Mucosa of descending colon (tissue), 3 donors: ENCODE measurements around the gene KCNJ6. TPM values are rescaled to one million over a fixed set of nuclear protein-coding genes. Genes with fewer than 3 reads are reported as not detected.

Experiments used
- ATAC-seq: fragments of 200-7000 bp; cut with Tn5 transposase; one replicate; pipeline ENCODE4 v1.9.1; 2020; ENCODE audit warnings: mild to moderate bottlenecking, moderate library complexity
- DNase-seq, 3 donors: peaks; one replicate each; pipeline ENCODE4 v3.0.0-alpha.2; 2020
- H3K36me3 ChIP-seq: fragments of 200-600 bp; one replicate; pipeline ENCODE4 v1.8.0; 2021; ENCODE audit warnings: low read depth, mild to moderate bottlenecking
- H3K4me1 ChIP-seq: fragments of 200-600 bp; one replicate; pipeline ENCODE4 v1.8.0; 2021; ENCODE audit warnings: low read depth, mild to moderate bottlenecking
- H3K4me3 ChIP-seq: fragments of 200-600 bp; one replicate; pipeline ENCODE4 v1.8.0; 2021; ENCODE audit warnings: mild to moderate bottlenecking
- H3K9me3 ChIP-seq: fragments of 200-600 bp; one replicate; pipeline ENCODE4 v1.8.0; 2021; ENCODE audit warnings: mild to moderate bottlenecking
- intact Hi-C, 2 donors: fragments of 100-400 bp; cut with DNase I in 1 of 2; cut with micrococcal nuclease in 1 of 2; formaldehyde crosslinking; loops; one replicate each; pipeline versions ENCODE4 v1.11.0 to v1.11.1; 2022; cut with DNase I, micrococcal nuclease
- total RNA-seq, 3 donors: library from RNA; stranded (reverse); fragmentation: NEBNext Ultra II Directional in 2 of 3; extraction: Animal tissue kit (Norgen Biotek cat#: 25700) in 2 of 3; gene quantifications; one replicate each; pipeline versions ENCODE4 v1.2.1 to v1.2.4, GENCODE V29; 2021 to 2023
- TF ChIP-seq, protein P1 (sequence below): fragments of 200-600 bp; IDR thresholded peaks from one replicate; pipeline ENCODE4 v1.8.0; 2022; ENCODE audit warnings: antibody characterized with exemption, mild to moderate bottlenecking
- donor health status: DM: no; HTN: no; CAD: no; lungs with moderate emphysema.
- donor health status: DM: no; HTN: no; CAD: no.
- donor health status: DM: no; HTN: yes; CAD: no.

The KCNJ6 gene
- total RNA-seq, 3 donors from 2014 or later, result 0.09 to 0.19 (median 0.14) TPM

DNA sequence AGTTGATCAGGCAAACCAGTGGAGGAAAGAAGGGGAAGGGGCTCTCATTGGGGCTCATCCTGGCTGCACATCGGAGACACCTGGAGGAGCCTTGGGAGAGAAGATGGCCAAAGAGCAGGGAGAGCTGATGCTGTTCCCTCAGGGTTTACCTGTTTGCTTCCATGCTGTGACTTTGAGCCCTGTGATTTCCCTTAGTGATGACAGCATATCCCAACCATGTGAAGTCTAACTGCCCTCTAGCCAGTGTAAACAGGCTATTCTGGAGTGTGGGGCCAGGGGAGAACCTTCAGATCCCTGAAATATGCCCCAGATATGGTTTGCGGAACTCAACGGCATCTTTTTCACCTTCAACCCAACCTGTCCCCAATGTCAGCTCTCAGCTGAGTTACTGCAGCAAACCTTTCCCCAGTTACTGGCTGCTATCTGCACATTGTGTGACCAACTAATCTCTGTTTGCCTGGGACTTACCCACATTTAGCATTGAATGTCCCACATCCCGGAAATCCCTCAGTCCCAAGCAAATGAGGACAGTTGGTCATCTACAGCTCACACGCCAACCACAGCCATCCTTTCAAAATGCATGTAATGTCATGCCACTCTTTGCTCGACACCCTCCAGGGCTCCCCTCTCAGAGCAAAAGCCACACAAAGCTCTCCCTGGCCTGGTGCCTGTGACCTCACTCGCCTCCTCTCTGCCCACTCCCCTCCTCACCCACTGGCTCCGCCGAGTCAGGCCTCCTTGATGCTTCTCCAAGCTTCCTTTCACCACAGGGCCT is 242.3 kb downstream of the KCNJ6 start:
- ATAC-seq (no peak), DNase-seq (no peak)
- Histone ChIP-seq H3K4me1 (no peaks in the 10 kb centered on the region), H3K4me3 (no peak overlapping the region), H3K36me3 (no peaks in the 10 kb centered on the region), H3K9me3 (no peaks in the 10 kb centered on the region)
- intact Hi-C loops, result no loop called here
- TF ChIP-seq, protein P1, sequence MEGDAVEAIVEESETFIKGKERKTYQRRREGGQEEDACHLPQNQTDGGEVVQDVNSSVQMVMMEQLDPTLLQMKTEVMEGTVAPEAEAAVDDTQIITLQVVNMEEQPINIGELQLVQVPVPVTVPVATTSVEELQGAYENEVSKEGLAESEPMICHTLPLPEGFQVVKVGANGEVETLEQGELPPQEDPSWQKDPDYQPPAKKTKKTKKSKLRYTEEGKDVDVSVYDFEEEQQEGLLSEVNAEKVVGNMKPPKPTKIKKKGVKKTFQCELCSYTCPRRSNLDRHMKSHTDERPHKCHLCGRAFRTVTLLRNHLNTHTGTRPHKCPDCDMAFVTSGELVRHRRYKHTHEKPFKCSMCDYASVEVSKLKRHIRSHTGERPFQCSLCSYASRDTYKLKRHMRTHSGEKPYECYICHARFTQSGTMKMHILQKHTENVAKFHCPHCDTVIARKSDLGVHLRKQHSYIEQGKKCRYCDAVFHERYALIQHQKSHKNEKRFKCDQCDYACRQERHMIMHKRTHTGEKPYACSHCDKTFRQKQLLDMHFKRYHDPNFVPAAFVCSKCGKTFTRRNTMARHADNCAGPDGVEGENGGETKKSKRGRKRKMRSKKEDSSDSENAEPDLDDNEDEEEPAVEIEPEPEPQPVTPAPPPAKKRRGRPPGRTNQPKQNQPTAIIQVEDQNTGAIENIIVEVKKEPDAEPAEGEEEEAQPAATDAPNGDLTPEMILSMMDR, result no peak

DNA sequence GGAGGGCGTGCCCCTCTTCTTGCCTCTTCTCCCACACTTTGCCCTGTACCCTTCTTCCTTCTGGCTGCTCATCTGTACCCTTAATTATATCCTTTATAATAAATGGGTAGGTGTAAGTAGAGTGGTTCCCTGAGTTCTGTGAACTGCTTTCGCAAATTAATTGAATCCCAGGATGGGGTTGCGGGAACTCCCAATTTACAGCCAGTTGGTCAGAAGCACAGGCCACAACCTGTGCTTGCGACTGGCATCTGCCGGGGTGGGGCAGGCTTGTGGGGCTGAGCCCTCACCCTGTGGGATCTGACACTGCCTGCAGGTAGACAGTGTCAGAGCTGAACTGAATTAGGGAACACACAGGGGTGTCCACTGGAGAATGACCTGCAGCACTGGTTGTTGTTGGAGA is 244.9 kb downstream of the KCNJ6 start:
- no peak for ATAC-seq
- H3K4me1 ChIP-seq, result no peaks in the 10 kb centered on the region
- H3K9me3 ChIP-seq, result no peaks in the 10 kb centered on the region
- no peak for DNase-seq
- intact Hi-C loops, result no loop called here
- no peak overlapping the region for H3K4me3 ChIP-seq
- H3K36me3 ChIP-seq, result no peaks in the 10 kb centered on the region
- TF ChIP-seq, protein P1, result no peak

DNA sequence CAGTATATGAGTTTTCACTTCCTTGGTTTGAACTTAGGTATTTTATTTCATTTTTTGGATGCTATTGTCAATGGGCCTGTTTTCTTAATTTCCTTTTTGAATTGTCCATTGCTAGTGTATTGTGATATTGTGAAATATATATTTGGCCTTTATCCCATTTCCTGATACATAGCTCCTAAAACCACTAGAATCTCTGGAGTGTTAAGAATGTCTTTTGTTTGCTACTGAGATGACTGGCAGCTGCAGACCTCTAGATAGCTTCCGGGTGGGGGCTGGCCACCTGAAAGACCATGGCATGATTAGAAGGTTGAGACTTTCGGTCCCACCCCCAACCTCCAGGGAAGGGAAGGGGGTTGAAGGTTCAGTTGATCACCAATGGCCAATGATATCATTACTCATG is 245.4 kb downstream of the KCNJ6 start:
- TF ChIP-seq, protein P1, result no peak
- Histone ChIP-seq H3K4me3 (no peak overlapping the region), H3K36me3 (no peaks in the 10 kb centered on the region), H3K4me1 (no peaks in the 10 kb centered on the region), H3K9me3 (no peaks in the 10 kb centered on the region)
- DNase-seq (no peak), ATAC-seq (no peak)
- intact Hi-C loops, result no loop called here

DNA sequence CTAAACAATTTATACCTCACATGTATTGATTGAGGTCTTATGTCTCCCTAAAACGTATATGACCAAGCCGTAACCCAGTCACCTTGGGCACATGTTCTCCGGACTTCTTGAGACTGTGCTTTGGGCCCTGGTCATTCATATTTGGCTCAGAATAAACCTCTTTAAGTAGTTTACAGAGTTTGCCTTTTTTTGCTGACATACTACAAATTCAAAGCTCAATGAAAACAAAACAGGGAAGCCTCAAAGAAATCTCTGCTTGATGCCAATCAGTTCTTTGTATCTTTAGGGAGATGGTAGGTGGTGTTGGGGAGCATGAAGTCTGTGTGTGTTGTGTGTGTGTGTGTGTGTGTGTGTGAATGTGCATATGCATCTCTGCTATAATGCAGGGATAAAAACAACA is 247.0 kb downstream of the KCNJ6 start:
- no peak for ATAC-seq
- H3K4me1 ChIP-seq, result no peaks in the 10 kb centered on the region
- intact Hi-C loops, result no loop called here
- H3K4me3 ChIP-seq, result no peak overlapping the region
- H3K36me3 ChIP-seq, result no peaks in the 10 kb centered on the region
- DNase-seq, result no peak
- no peaks in the 10 kb centered on the region for H3K9me3 ChIP-seq
- TF ChIP-seq, protein P1, result no peak

DNA sequence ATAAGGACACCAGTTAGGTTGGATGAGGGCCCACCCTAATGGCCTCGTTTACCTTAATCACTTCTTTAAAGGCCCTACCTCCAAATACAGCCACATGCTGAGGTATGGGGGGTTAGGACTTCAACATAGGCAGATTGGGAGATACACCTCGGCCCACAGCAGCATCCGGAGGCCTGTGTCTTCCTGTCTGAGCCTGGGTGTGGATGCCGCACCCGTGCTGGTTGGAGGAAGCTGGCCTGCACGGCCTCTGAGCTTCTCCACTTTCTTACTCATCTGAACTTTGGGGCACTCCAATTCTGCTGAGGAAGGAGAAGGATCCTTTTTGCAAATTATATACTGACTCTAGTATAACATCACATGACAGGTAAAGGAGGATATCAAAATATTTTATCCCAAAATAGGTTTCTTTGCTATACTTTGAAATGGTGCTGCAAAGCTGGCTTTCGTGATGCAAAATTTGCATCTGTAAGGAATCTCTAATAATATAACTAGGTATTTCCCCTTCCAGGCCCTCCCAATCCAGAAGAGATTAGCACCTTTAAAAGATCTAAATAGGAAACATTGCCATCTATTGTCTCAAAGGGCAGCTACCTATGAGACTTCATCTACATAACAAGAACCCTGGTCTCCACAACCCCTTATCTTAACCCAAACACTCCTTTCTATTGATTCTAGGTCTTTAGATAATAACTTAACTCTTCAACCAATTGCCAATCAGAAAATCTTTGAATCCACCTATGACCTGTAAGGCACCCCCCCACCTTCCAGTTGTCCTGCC is 247.6 kb downstream of the KCNJ6 start:
- Histone ChIP-seq H3K4me3 (no peak overlapping the region), H3K4me1 (no peaks in the 10 kb centered on the region), H3K36me3 (no peaks in the 10 kb centered on the region), H3K9me3 (no peaks in the 10 kb centered on the region)
- TF ChIP-seq, protein P1, result no peak
- intact Hi-C loops, result no loop called here
- ATAC-seq (no peak), DNase-seq (no peak)
